Frontal cortex (tissue), 4 donors: ENCODE data around the gene LDLRAD3. TPM values are rescaled to one million over a fixed set of nuclear protein-coding genes. Genes with fewer than 3 reads are reported as not detected.

Source experiments
- DNase-seq, 2 donors: peaks; one replicate each; pipeline ENCODE4 v3.0.0; 2012; ENCODE audit warnings: low spot score in 2 of 2
- FAIRE-seq: peaks from 2 replicates; lab custom pipeline; 2012; peaks lifted over from hg19 to GRCh38; lab: Jason Lieb, UNC
- total RNA-seq: library from RNA; depleted of rRNA; stranded (reverse); fragments of >200 nt; gene quantifications from one replicate; pipeline ENCODE4 v1.2.3, GENCODE V29; 2014
- donor health status: control.
- donor health status: control.
- donor health status: control.

Gene LDLRAD3
- total RNA-seq, 1 donor from 2014 or later: 65.2 TPM

DNA sequence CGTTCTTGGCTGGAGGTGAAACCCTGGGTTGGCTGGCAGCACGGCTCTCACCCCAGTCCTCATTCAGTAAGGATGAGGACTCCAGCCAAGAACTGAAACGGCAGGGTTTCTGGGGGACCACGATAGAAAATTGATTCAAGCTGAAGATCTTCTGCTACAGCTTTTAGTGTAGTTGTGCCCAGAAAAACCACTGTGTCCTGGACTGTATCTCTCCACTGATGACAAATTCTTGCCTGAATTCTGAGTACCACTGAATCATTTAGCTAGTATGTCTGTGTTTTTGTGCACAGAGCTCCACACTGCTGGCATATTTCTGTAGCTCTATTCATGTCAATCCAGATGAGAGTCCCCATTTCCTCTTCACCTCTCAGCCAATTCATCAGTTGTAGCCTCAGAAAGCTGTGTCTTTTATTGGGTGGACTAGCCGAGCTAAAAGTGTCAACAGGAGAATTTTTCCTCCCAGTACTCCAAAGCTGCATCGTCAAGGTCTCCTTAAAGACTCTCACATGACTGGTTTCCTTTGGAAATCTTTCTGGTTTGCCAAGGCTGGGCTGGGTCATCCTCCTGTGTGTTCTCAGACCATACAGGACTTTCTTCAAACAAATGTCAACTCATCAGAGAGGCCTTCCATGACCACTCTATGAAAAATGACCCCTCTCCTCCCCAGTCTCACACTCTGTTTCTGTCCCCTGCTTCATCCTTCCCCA lies 144.6 kb downstream of the LDLRAD3 start:
- FAIRE-seq: no peak
- DNase-seq: no peak

DNA sequence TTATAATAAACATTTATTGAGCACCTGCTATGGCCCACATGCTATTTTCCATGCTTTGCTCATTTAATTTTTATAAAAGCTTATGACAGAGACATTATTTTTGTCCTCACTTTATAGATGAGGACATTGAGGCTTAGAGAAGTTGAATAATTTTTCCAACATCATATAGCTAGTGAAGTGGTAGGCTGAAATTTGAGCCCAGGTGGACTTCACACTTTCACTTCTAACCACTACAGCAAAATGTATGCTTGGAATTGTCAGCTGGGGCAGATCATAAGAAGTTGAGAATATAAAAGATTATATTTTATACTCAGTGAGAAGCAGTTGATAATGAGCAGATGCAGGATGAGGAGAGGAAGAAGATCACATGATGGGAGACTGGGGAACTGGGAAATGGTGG lies 146.1 kb downstream of the LDLRAD3 start:
- no peak for FAIRE-seq
- no peak for DNase-seq

DNA sequence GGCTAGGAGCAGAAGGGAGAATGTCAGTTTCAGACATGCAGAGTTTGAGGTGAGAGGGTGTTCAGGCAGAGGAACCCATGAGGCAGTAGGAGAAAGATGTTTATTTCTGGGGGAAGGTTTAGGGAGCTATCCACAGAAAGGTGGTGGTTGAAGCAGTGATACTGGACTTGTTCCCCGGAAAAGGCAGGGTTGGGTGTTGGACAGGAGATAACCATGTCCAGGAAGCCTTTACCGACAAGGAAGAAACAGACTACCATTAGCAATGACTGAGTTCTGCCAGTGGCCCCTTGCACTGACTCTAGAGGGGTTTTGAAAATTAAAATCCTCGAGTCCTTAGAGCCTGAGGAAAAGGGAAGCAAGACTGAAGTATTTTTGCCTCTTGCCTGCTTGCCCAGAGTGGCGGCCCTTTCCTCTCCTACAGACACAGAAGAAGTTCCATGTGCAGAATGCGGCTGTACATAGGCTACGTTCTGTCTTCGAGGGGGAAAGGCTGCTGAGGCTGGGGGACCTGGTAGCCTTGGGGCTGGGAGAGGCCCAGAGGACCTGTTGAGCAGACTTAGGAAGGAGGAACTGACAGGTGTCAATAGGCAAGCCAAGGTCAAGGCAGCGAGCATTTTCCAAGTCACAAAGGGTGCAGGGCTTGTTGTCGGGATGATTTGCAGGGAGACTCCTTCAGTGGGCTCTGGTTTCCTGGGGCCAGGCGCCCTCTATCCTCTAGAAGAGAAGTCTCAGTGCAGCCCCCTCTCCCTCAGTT lies 146.7 kb downstream of the LDLRAD3 start:
- FAIRE-seq: no peak
- DNase-seq: no peak

DNA sequence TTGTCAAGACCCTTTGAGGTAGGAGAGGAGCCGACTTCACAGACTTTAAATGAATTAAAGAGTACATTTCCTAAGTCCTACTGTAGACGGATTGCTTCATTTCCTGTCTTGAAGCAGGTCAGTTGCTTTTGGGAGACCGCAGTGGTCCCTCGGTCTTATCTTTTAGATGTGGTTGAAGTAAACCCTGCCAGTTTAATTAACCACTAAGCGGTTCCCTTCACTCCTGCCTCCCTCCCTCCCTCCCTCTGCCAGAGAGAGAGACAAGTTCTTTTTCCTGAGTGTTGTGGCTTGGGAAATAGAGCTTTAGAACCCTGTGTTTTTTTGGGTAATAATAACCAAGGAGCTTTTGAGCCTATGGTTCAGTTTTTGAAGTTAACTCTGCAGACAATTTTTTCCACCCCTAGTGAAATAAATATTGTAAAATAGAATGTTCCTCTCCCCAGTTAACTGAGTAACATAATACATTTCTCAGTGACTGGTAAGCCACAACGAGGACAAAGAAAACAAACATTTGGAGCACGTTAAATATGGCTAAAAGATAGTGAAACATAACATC lies 147.5 kb downstream of the LDLRAD3 start:
- DNase-seq (no peak), FAIRE-seq (no peak)

DNA sequence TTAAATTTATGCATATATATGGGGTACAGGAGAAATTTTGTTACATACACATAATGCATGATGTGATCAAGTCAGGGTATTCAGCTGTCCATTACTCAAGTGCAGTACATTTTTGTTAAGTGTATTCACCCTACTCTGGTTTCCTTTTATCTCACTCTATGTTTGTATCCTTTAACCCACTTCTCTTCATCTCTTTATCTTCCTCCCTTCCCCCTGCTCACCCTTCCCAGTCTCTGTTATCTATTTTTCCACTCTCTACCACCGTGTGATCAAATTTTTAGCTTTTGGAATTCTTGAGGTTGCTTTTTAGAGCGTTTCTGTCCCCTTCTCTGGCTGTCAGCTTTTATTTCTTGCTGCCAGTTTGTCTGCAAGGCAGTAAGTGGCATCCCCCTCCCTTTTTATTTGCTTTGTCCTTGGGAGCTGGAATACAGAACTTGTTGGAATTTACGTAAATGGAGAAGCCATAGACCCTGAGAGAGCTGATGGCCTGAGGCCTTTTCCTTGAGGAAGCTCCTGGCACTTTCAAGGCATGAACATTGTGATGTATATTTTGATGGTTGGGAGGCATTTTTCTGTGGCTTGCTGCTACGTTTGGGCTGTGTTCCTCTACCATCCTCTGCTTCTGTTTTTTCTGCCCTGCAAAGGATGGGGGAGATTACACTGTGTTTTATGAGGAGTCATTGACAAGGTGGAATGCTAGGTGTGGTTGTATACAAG lies 148.6 kb downstream of the LDLRAD3 start:
- no peak for FAIRE-seq
- no peak for DNase-seq

DNA sequence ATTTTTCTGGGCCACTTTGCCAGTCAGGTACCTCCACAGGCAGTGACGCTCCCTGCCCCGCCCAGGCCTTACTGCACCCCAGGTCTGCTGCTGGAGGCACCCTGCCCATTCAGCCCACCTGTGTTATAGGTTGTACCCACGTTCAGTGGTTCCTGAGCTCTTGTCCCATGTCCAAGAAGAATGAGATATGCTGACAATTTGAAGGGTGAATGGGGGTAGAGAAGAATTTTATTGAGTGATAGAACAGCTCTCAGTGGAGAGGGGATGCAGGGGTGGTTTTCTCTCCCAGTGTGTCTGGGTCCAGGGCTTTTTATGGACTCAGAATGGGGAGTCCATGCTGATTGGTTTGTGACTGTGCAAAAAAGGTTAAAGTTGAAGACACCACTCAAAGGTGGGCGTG lies 149.7 kb downstream of the LDLRAD3 start:
- FAIRE-seq: no peak

DNA sequence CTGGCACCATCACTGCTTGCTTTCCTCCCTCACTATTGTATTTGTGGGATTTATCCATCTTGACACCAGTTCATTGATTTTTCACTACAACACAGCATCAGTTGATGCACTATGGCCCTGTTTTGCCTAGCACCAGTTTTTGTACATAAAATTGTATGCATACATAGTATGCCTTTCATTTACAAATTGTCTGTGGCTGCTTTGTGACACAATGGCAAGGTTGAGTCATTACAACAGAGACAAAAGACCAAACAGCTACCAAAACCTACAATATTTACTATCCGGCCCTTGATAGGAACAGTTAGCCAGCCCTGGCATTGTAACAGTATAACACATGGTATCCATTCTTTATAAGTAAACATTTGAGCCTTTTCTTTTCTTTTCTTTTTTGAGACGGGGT lies 150.3 kb downstream of the LDLRAD3 start:
- DNase-seq (no peak), FAIRE-seq (no peak)

More for the DNA sequence above, 149.7 kb downstream of the LDLRAD3 start:
- DNase-seq: no peak

DNA sequence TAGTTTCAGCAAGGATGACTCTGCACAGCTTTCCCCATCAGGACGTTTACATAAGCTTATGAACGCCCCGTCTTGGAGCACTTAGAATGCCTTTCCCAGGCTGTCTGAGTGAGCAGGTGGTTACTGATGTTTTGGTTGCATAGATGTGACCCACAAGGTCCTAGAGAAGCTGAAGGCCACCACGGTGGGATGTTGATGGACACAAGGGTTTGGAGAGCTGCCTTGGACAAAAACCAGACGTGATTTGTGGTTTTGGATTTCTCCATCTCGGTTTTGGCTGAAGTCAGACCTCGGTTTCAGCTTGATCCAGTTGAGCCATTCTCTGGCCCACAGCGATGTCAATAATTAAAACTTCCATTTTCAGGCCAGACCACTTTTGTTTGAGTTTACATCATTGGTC lies 151.9 kb downstream of the LDLRAD3 start:
- no peak for DNase-seq

DNA sequence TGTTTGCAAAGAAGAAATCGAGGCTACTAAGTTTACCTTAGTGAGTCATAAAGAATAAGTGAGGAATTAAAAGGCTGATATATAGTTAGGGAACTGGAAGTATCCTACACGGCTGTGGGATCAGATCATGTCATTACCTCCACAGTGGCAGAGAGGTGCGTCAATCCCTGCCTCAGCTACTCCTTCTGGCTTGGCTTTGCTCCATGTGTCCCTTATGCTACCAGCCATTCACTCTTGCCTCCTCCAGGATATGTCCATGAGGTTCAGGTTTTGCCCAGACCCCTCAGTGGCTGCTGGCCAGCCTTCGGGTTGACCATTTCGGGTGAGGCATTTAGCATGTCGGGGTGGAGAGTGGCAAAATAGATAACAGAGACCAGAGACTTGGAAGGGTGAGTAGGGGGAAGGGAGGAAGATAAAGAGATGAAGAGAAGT lies 153.4 kb downstream of the LDLRAD3 start:
- DNase-seq (no peak), FAIRE-seq (no peak)

More for the DNA sequence above, 151.9 kb downstream of the LDLRAD3 start:
- no peak for FAIRE-seq

DNA sequence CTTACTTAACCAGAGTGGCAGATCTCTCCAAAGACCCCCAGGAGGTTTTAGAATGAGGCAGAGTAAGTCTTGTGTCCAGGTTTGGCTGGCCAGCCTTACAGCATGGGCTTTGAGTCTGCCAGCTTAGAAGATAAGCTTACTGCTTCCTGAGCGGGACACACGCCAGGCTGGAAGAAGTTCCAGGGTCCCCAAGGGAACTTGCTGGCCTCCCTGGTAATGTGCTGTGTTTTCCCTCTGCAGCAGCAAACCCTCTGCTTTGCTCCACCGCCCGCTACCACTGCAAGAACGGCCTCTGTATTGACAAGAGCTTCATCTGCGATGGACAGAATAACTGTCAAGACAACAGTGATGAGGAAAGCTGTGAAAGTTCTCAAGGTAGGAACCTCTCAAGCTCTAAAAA lies 154.2 kb downstream of the LDLRAD3 start:
- DNase-seq (no peak), FAIRE-seq (no peak)

DNA sequence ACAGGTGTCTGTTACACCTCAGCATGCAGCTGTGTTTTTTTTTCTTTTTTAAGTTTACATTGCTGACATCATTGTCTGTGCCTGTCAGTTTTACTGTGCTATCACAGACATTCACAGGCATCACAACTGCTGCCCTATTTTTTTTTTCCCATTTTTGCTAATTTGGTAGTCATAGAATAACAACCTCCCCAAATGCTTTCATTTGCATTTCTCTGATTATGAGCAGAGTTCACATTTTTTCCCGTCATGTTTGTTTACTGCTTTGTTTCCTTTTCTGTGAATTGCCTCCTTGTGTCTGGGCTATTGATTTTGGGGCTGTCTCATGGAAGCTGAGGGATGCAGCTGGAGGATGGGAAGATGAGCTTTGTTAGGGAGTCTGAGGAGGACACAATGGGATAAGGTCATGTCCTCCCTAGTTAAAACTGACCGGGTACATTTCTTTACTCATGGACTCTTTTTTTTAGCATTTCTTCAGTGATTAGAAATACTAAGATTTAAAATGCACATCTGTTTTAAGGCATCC lies 155.1 kb downstream of the LDLRAD3 start:
- FAIRE-seq: no peak
- no peak for DNase-seq

DNA sequence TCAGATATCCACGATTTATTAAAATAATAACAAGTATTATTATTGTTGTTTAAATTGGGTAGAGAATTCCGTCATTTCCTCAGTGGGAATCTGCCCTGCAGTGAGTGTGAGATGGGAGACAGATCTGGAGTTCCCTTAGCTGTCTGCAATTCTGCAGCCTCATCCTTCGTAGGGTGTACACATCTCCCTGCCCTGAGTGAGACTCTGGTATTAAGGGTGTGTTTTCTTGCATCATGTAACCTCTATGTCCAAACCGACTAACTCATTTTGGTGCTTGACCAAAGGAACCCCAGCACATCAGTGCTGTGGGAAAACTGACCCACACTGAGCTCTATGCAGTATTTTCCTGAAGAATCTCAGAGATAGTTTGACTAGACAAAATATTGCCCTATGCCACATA lies 157.6 kb downstream of the LDLRAD3 start:
- no peak for DNase-seq
- no peak for FAIRE-seq

DNA sequence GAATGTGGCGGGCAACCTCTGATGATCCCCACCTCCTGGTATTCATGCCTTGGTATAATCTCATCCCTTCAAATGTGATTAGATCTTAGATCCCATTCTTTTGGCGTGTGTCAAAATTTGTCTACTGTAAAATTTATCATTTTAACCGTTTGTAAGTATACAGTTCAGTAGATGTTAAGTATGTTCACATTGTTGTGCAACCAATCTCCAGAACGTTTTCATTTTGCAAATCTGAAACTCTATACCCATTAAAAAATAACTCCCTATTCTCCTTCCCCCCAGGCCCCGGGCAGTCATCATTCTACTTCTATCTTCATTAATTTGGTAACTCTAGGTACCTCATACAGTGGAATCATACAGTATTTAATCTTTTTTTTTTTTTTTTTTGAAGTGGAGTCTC lies 159.0 kb downstream of the LDLRAD3 start:
- no peak for FAIRE-seq

DNA sequence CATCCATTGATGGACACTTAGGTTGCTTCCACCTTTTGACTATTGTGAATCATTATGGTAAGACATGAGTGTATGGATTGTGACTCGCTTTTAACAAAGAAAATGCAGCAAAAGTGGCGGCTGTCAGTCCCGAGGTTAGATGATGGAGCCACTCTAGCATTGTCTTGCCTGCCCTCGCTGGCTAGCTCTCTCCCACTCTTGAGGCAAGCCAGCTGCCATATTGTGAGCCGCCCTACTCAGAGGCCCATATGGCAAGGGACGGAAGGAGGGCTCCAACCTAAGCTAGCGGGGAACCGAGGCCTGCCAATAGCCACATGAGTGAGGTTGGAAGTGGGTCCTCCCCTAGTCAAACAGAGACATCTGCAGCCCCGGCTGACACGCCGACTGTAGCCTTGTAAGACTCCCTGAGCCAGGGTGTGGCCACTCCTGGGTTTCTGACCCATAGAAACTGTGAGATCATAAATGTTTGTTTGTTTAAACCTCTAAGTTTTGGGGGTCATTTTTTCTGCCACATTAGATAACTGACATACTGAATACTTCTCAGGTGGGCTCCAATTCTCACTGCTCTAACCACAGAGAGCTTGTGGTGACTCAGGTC lies 160.2 kb downstream of the LDLRAD3 start:
- FAIRE-seq: no peak

More for the DNA sequence above, 159.0 kb downstream of the LDLRAD3 start:
- DNase-seq: no peak

DNA sequence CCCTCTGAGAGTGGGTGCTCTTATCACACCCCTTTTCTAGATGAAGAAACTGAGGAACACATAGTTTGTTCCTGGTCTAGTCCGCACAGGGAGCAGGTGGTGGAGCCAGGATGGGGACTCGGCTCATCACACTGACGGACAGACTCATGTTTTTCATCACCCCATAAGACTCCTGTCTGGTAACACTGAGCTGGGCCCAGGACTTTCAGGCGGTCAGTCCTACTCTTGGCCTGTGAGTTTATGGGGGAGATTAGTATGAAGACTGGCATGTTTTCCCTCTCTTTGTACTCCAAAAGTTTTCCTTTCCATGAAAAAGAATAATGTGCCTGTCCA lies 160.8 kb downstream of the LDLRAD3 start:
- FAIRE-seq (no peak), DNase-seq (no peak)

More for the DNA sequence above, 160.2 kb downstream of the LDLRAD3 start:
- DNase-seq: no peak

DNA sequence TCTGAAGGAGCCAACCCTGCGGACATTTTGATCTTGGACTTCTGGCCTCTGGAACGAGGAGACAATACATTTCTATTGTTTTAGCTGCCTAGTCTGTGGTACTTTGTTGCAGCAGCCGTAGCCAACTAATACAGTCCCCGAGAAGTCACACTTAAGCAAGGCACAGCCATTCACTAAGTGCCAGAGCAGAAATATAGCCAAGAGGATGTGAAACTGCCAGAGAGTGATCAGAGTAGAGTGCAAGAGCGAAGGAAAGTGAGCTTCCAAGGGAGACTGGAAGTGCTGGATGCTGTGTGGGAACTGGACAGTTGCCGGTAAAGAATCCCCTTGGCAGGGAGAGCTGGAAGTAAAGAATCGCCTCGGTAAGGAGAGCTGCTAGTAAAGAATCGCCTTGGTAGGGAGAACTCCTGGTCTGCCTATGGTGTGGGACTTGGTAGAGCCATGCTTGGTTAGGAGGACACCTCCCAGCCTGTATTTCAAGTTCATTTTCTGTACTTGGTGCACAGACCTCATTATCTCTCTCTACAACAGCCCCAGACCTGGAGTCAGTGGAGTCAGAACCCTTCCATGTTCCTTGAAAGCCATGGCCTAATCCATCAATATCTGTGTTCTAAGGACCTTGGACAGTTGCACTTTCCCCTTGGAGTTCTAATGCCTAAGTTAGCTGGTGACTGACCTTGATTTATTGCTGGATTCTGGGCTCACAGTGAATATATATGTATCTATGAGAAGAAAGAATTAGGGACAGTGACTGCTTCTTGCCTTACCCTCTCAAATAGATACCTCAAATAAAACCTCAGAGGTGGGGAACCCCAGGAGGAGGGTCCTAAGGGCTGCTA lies 162.1 kb downstream of the LDLRAD3 start:
- FAIRE-seq: no peak
- no peak for DNase-seq

DNA sequence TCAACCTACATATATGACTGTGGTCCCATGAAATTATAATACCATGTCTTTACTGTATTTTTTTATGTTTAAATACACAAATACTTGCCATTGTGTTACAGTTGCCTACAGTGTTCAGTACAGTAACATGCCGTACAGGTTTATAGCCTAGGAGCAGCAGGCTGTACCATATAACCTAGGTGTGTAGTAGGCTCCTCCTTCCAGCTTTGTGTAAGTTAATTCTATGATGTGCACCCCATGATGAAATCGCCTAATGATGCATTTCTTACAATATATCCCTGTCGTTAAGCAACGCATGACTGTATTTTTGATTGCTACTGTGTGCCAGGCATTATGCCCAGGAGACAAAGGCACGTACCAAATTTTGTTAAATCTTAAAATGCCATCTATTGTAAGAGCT lies 163.7 kb downstream of the LDLRAD3 start:
- no peak for DNase-seq
- FAIRE-seq: no peak

DNA sequence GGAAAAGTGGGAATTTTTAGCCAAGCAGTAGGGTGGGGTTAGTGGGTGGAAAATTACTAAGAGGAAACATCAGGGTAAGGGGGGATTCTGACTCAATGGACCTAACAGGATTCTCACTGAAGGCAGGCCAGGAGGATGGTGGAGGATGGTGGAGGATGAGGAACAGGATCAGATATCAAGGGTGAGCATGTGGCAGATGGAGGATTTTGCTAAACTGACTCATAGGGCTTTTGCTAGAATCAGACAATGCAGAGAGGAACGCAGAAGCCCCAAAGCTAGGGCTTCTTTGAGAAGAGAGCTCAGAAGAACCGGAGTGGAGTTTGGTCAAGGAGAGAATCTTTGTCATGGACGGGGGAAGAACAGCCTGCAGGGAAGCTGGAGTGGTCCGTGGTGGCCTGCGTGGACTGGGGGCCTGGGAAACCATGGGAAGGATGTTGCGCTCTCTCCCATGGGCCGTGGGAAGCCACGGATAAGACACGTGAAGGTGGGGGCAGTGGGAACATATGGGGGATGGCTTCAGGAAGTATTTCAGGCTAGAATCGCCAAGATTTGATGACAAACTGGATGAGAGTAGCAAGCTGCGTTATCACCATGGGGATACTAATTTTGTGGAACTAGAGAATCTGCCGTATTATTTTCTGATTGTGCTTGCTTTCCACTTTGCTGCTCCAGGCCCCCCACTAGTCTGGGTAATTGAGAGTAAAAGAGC lies 165.2 kb downstream of the LDLRAD3 start:
- FAIRE-seq (no peak), DNase-seq (no peak)

DNA sequence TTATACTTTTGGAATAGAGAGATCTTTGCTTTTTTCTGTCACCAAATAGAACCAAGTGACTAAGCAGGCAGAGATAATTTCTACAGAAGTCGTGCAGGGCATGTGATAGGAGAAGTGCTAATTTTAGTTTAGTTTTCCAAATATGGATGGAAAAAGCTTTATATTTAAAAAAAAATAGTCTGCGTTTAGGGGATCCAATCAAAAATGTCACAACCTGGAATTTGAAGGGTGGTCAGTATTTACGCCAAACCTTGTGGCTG lies 165.7 kb downstream of the LDLRAD3 start:
- no peak for FAIRE-seq
- DNase-seq: no peak
